Mesendoderm (in vitro differentiated cells): ENCODE measurements around the gene RXRA.

Experiments
- DNase-seq: peaks from one replicate; pipeline ENCODE4 v3.0.0; 2013
- H2AK5ac ChIP-seq: 2 replicates; pipeline ENCODE4 v1.6.1; 2013; ENCODE audit warnings: low read length, inconsistent platforms
- H2BK120ac ChIP-seq: 2 replicates; pipeline ENCODE4 v1.6.1; 2013; ENCODE audit warnings: low read depth, mild to moderate bottlenecking, low read length, moderate library complexity, mixed read lengths
- H2BK15ac ChIP-seq: replicated peaks from 2 replicates; pipeline ENCODE4 v1.6.1; 2013; ENCODE audit warnings: low read depth, mild to moderate bottlenecking, moderate library complexity
- H2BK5ac ChIP-seq: 2 replicates; pipeline ENCODE4 v1.6.1; 2013; ENCODE audit warnings: low read length, inconsistent platforms
- H3K18ac ChIP-seq: 2 replicates; pipeline ENCODE4 v1.6.1; 2013; ENCODE audit warnings: mild to moderate bottlenecking, low read length, mixed read lengths
- H3K23ac ChIP-seq: one replicate; pipeline ENCODE4 v1.6.1; 2013; ENCODE audit warnings: low read length
- H3K27ac ChIP-seq: 2 replicates; pipeline ENCODE4 v1.5.1; 2013; ENCODE audit warnings: low read depth, mild to moderate bottlenecking, inconsistent platforms, low read length, moderate library complexity
- H3K27me3 ChIP-seq: 2 replicates; pipeline ENCODE4 v1.6.1; 2013; ENCODE audit warnings: low read length, control low read depth, mild to moderate bottlenecking, inconsistent platforms; ENCODE audit not compliant: insufficient read depth, poor library complexity
- H3K36me3 ChIP-seq: 2 replicates; pipeline ENCODE4 v1.6.1; 2013; ENCODE audit warnings: low read length, inconsistent platforms; ENCODE audit not compliant: control insufficient read depth, insufficient read depth
- H3K4ac ChIP-seq: one replicate; pipeline ENCODE4 v1.6.1; 2013; ENCODE audit warnings: low read depth, mild to moderate bottlenecking, low read length, moderate library complexity
- H3K4me1 ChIP-seq: 2 replicates; pipeline ENCODE4 v1.6.1; 2013; ENCODE audit warnings: low read depth, low read length, inconsistent platforms; ENCODE audit not compliant: control insufficient read depth
- H3K4me2 ChIP-seq: 2 replicates; pipeline ENCODE4 v1.6.1; 2013; ENCODE audit warnings: low read length
- H3K4me3 ChIP-seq: 2 replicates; pipeline ENCODE4 v1.5.1; 2013; ENCODE audit warnings: mild to moderate bottlenecking, low read length
- H3K56ac ChIP-seq: one replicate; pipeline ENCODE4 v1.6.1; 2013; ENCODE audit warnings: low read length
- H3K79me1 ChIP-seq: 2 replicates; pipeline ENCODE4 v1.6.1; 2013; ENCODE audit warnings: low read length, inconsistent platforms
- H3K79me2 ChIP-seq: 2 replicates; pipeline ENCODE4 v1.6.1; 2013; ENCODE audit warnings: mild to moderate bottlenecking, low read length; ENCODE audit not compliant: control insufficient read depth, insufficient read depth
- H3K9ac ChIP-seq: 2 replicates; pipeline ENCODE4 v1.6.1; 2013; ENCODE audit warnings: low read length, inconsistent platforms
- H4K5ac ChIP-seq: one replicate; pipeline ENCODE4 v1.6.1; 2013; ENCODE audit warnings: low read length
- H4K8ac ChIP-seq: one replicate; pipeline ENCODE4 v1.6.1; 2013; ENCODE audit warnings: low read depth, mild to moderate bottlenecking, control low read depth, low read length, moderate library complexity
- WGBS: extraction: QIAGEN DNeasy Blood & Tissue Kit; methylation state at CpG from one replicate; pipeline ENCODE4 v1.1.7; 2013; ENCODE audit warnings: low lambda C conversion rate, missing lambda C conversion rate; ENCODE audit not compliant: insufficient coverage; ENCODE audit errors: extremely low coverage; 5-methylcytosine and 5-hydroxymethylcytosine counted together

Gene RXRA

GRCh38 chr9:134349936-134350335, 23.7 kb downstream of the RXRA start:
- H3K18ac ChIP-seq = no peak overlapping the region
- no peak overlapping the region for H3K9ac ChIP-seq
- H3K79me1 ChIP-seq = peaks cover 38% of the 10 kb centered on the region
- no peak overlapping the region for H2AK5ac ChIP-seq
- H3K79me2 ChIP-seq = peaks cover 26% of the 10 kb centered on the region
- H2BK5ac ChIP-seq = no peak overlapping the region
- no peak overlapping the region for H3K27ac ChIP-seq
- no peaks in the 10 kb centered on the region for H3K27me3 ChIP-seq
- no peak overlapping the region for H2BK120ac ChIP-seq
- WGBS = no CpG with 5 or more reads among the region's 9 CpGs
- no peaks in the 10 kb centered on the region for H3K36me3 ChIP-seq
- no peak overlapping the region for H2BK15ac ChIP-seq
- H3K23ac ChIP-seq = no peak overlapping the region
- H3K56ac ChIP-seq = no peak overlapping the region
- DNase-seq = no peak
- H3K4me3 ChIP-seq = no peak overlapping the region
- no peak overlapping the region for H3K4me2 ChIP-seq
- H3K4ac ChIP-seq = no peak overlapping the region
- no peaks in the 10 kb centered on the region for H3K4me1 ChIP-seq
- H4K5ac ChIP-seq = no peak overlapping the region
- no peak overlapping the region for H4K8ac ChIP-seq

GRCh38 chr9:134350416-134350994, 24.2 kb downstream of the RXRA start:
- Histone ChIP-seq H3K9ac (no peak overlapping the region), H4K8ac (no peak overlapping the region), H3K27me3 (no peaks in the 10 kb centered on the region), H4K5ac (no peak overlapping the region), H3K36me3 (no peaks in the 10 kb centered on the region), H3K4me3 (no peak overlapping the region), H3K27ac (no peak overlapping the region), H3K79me2 (peaks cover 23% of the 10 kb centered on the region), H3K23ac (no peak overlapping the region), H3K18ac (no peak overlapping the region), H2AK5ac (no peak overlapping the region), H3K4ac (no peak overlapping the region), H3K56ac (no peak overlapping the region), H3K4me2 (no peak overlapping the region), H2BK15ac (no peak overlapping the region), H3K79me1 (peaks cover 35% of the 10 kb centered on the region), H2BK120ac (no peak overlapping the region), H2BK5ac (no peak overlapping the region), H3K4me1 (no peaks in the 10 kb centered on the region)
- no CpG with 5 or more reads among the region's 20 CpGs for WGBS
- DNase-seq = no peak

- Histone ChIP-seq H2BK15ac (no peak overlapping the region), H3K36me3 (no peaks in the 10 kb centered on the region), H3K18ac (no peak overlapping the region), H3K9ac (no peak overlapping the region), H3K56ac (no peak overlapping the region), H4K8ac (no peak overlapping the region), H2BK120ac (no peak overlapping the region), H3K79me1 (peaks cover 30% of the 10 kb centered on the region), H3K27me3 (no peaks in the 10 kb centered on the region), H3K23ac (no peak overlapping the region), H3K4ac (no peak overlapping the region), H3K4me1 (no peaks in the 10 kb centered on the region), H3K79me2 (peaks cover 16% of the 10 kb centered on the region), H3K4me3 (no peak overlapping the region), H2BK5ac (no peak overlapping the region), H4K5ac (no peak overlapping the region), H3K27ac (no peak overlapping the region), H2AK5ac (no peak overlapping the region), H3K4me2 (no peak overlapping the region)
- WGBS = no CpG with 5 or more reads among the region's 29 CpGs
- DNase-seq = no peak
These were observed 25.4 kb downstream of the RXRA start for GRCh38 chr9:134351606-134352176.

GRCh38 chr9:134352247-134352933, 26.1 kb downstream of the RXRA start:
- no peak for DNase-seq
- Histone ChIP-seq H2BK5ac (no peak overlapping the region), H2AK5ac (no peak overlapping the region), H3K27ac (no peak overlapping the region), H3K18ac (no peak overlapping the region), H3K79me1 (peaks cover 31% of the 10 kb centered on the region), H3K23ac (no peak overlapping the region), H2BK120ac (no peak overlapping the region), H3K36me3 (no peaks in the 10 kb centered on the region), H2BK15ac (no peak overlapping the region), H4K5ac (no peak overlapping the region), H3K56ac (no peak overlapping the region), H3K4me3 (no peak overlapping the region), H3K79me2 (peaks cover 12% of the 10 kb centered on the region), H4K8ac (no peak overlapping the region), H3K9ac (no peak overlapping the region), H3K4me2 (no peak overlapping the region), H3K4ac (no peak overlapping the region), H3K27me3 (no peaks in the 10 kb centered on the region), H3K4me1 (no peaks in the 10 kb centered on the region)
- WGBS = no CpG with 5 or more reads among the region's 18 CpGs

GRCh38 chr9:134353539-134353938, 27.3 kb downstream of the RXRA start:
- Histone ChIP-seq H2BK5ac (no peak overlapping the region), H3K79me2 (peaks cover 14% of the 10 kb centered on the region), H3K4me3 (no peak overlapping the region), H2BK15ac (no peak overlapping the region), H3K4me2 (no peak overlapping the region), H2BK120ac (no peak overlapping the region), H3K4ac (no peak overlapping the region), H2AK5ac (no peak overlapping the region), H4K5ac (no peak overlapping the region), H3K56ac (no peak overlapping the region), H3K27ac (no peak overlapping the region), H3K9ac (no peak overlapping the region), H3K27me3 (no peaks in the 10 kb centered on the region), H3K79me1 (peaks cover 24% of the 10 kb centered on the region), H3K36me3 (no peaks in the 10 kb centered on the region), H3K23ac (peak overlapping the region; percentile 45), H4K8ac (no peak overlapping the region), H3K4me1 (no peaks in the 10 kb centered on the region), H3K18ac (no peak overlapping the region)
- DNase-seq = no peak
- WGBS = no CpG with 5 or more reads among the region's 12 CpGs
